GM12892 (cell line): Measurements from ENCODE around the gene C19orf85.
A peak's percentile ranks its signal among the peaks of the same experiment; 100 is the strongest.

Experiments
- DNase-seq: peaks from one replicate; pipeline ENCODE4 v3.0.0; 2011; ENCODE audit not compliant: insufficient read length
- FAIRE-seq: peaks from 2 replicates; lab custom pipeline; 2011; peaks lifted over from hg19 to GRCh38; lab: Jason Lieb, UNC
- POLR2A ChIP-seq: IDR thresholded peaks from 2 replicates; pipeline ENCODE4 v1.6.1; 2011; ENCODE audit warnings: low read depth, low read length, control low read depth
- POLR2AphosphoS5 ChIP-seq: IDR thresholded peaks from 2 replicates; pipeline ENCODE4 v1.6.1; 2011; ENCODE audit warnings: low read depth, low read length, control low read depth
- TAF1 ChIP-seq: IDR thresholded peaks from 2 replicates; pipeline ENCODE4 v1.6.1; 2011; ENCODE audit warnings: low read depth, mild to moderate bottlenecking, control low read depth, low read length, borderline replicate concordance

C19orf85 gene

DNA sequence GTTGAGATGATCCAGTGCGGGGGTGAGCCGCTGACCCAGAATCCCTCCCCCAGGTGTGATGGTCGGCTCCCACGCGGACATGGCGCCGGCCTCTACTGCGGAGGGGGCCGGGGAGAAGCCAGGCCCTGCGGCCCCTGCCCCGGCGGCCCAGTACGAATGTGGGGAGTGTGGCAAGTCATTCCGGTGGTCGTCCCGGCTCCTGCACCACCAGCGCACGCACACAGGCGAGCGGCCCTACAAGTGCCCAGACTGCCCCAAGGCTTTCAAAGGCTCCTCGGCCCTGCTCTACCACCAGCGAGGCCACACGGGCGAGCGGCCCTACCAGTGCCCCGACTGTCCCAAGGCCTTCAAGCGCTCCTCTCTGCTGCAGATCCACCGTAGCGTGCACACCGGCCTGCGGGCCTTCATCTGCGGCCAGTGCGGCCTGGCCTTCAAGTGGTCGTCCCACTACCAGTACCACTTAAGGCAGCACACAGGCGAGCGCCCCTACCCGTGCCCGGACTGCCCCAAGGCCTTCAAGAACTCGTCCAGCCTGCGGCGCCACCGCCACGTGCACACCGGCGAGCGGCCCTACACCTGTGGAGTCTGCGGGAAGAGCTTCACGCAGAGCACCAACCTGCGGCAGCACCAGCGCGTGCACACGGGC is 16.7 kb upstream of the C19orf85 start:
- FAIRE-seq (no peak), DNase-seq (no peak)
- TF ChIP-seq TAF1 (no peak), POLR2AphosphoS5 (no peak), POLR2A (no peak)

DNA sequence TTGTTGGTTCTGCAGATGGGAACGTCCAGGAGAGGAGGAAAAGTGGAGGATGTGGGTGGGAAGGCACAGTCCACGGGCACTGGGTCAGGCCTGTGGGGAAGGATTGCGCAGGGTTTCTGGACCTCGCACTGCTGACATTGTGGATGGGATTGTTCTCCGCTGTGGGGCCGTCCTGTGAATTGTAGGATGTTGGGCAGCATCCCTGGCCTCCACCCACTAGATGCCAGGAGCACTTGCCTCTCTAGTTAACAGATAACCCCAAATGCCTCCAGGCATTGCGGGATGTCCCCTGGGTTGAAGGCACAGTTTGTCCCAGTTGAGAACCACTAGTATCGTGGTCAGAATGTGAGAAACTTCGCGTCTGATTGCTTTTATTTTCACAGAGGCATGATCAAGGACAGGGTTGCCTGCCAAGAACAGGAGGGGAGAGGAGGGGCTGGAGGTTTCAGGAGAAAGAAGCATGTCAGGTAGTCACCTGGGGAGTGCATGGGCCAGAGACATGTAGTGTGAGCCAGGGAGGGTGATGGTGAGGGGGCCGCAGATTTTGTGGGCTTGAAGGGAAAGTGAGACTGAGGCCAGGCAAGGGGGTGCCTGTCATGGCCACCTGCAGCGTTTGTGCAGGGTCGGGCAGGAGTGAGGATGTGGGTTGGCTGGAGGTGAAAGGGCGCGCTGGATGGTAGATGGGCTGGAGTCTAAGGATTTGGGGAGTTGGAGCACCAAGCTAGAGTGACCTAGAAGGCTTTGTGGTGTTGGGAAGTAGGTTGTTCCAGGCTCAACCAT is 15.1 kb upstream of the C19orf85 start:
- no peak for FAIRE-seq
- TF ChIP-seq POLR2A (no peak), TAF1 (no peak), POLR2AphosphoS5 (no peak)
- DNase-seq: no peak

DNA sequence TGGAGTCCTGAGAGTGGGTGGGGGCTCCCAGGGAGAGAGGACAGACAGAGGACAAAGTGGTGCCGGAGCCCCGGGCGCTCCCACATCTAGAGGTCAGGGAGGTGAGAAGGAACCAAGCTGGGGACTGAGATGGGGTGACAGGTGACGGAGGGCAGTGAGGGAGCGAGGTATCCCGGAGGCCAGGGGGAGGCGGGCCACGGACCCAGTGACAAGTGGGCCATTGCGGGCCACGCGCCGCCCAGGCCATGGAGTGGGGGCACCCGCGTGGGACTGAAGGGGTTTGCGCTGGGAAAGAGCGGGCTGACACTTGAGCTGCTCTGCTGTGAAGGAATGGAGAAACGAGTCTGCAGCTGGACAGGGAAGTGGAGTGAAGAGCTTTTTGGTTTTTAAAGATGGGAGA is 14.5 kb upstream of the C19orf85 start:
- FAIRE-seq: no peak
- DNase-seq: no peak
- TF ChIP-seq POLR2A (no peak), POLR2AphosphoS5 (no peak), TAF1 (no peak)

DNA sequence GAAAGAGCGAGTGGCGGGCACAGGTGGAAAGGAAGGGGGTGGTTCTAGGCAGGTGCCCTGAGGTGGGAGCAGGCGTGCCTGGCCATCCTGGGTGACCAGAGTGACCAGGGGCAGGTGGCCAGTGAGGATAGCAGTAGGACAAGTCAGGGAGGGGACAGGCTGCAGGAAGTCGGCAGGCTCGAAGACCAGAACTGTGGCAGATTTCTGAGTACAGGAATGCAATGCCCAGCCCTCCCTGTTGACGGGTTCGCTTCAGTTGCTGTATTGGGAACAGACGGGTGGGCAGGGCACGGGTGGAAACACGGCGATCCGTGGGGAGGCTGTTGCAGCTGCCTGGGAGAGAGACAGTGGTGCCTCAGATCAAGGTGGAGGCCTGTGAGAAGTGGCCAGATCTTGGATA is 13.8 kb upstream of the C19orf85 start:
- FAIRE-seq (no peak), DNase-seq (no peak)
- TF ChIP-seq TAF1 (no peak), POLR2AphosphoS5 (no peak), POLR2A (no peak)

DNA sequence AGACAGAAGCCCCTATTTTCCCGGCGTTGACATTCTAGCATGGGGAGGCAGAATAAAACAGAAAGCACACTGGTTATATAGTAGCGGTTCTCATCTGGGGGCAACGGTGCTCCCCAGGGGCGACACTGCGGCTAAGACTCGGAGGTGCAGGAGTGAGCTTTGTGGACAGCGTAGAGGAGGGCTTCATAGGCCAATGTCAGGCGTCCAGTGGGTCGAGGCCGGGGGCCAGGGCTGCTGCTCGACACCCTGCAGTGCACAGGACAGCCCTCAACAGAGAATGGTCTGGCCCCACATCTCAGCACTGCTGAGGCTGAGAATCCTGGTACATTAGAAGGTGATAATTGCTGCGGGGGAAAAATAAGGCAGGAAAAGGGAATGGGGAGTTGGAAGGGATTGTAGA is 13.4 kb upstream of the C19orf85 start:
- FAIRE-seq (no peak), DNase-seq (no peak)
- TF ChIP-seq POLR2AphosphoS5 (no peak), TAF1 (no peak), POLR2A (no peak)

DNA sequence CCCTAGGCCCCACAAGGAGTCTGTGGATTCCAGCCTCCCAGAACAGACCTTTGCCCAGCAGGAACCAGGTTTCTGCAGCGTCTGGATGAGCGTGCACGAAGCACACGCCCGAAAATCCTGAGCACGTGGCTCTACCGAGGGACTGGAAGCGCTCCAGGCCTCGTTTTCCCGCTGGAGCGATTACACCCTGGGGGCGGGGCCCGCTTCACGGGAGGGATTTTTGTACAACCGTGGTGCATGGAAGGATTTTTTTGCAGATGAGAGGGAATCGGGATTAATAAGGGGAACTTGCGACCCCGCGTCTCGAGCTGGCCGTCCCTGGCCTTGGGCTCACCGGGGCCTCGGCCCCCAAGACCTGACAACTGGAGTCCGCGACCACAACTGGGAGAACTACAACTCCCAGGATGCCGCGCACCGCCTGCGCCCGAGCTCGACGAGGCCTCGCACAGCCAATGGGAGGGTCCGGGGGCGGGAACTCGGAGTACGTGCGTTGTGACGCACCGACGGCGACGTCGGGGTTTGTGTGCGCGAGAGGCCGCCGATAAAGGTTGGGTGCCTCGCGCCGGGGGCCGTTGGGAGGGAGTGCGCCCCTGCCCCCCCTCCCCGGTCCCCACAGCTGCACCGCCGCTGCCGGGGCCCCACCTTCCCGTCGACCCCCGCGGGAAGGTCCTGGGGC is 11.7 kb upstream of the C19orf85 start, which contains the start of gene ZNF628:
ZNF628 (plus strand) TSS at position 518 of the 676 bp plus-strand sequence. CDS start 3,294 bp downstream, outside the sequence.
- peak; percentile 93 for FAIRE-seq
- peak; percentile 100 for DNase-seq
- TF ChIP-seq POLR2AphosphoS5 (no peak), POLR2A (peak; percentile 48; the same call in 1 of the 2 replicates)

DNA sequence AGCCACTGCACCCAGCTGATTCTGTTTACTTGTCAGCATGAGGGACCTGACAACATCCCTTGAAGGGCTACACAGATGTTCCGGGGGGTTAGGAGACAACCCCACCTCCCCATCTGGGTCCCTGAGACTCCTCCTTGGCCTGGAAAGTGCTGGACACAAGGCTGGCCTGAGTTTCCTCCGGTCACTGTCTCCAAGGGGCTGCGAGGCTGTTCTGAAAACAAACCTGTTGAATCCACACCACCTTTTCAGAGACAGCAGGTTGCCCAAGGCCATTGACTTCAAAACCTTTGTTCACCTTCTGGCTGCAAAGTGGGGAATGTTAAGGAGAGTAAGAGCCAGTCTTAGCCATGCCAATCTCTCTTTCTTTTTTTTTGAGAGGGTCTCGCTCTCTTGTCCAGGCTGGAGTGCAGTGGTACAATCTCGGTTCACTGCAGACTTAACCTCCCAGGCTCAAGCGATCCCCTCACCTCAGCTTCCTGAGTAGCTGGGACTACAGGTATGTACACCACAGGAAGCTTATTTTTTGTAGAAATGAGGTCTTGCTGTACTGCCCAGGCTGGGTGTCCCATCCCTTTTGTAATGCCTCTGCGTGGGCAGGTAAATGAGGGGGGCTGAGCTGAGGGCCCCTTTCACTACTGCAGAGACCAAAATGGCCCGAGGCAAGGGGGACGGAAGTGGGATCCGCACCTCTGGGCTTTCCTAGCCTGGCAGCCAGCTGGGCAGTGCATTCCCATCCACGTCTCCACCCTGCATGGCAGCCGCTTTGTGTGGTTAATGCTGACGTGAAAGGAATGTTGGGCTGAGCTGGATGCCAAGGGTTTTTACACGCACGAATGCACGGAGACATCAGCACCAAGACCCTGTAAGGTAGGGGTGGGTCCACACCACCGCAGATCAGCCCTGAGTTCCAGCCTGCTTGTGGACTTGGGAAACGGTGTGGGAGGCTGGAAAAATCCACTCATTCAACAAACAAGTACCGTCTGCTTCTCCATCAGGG is 10.0 kb upstream of the C19orf85 start:
- no peak for FAIRE-seq
- TF ChIP-seq POLR2AphosphoS5 (no peak), POLR2A (no peak), TAF1 (no peak)
- no peak for DNase-seq

DNA sequence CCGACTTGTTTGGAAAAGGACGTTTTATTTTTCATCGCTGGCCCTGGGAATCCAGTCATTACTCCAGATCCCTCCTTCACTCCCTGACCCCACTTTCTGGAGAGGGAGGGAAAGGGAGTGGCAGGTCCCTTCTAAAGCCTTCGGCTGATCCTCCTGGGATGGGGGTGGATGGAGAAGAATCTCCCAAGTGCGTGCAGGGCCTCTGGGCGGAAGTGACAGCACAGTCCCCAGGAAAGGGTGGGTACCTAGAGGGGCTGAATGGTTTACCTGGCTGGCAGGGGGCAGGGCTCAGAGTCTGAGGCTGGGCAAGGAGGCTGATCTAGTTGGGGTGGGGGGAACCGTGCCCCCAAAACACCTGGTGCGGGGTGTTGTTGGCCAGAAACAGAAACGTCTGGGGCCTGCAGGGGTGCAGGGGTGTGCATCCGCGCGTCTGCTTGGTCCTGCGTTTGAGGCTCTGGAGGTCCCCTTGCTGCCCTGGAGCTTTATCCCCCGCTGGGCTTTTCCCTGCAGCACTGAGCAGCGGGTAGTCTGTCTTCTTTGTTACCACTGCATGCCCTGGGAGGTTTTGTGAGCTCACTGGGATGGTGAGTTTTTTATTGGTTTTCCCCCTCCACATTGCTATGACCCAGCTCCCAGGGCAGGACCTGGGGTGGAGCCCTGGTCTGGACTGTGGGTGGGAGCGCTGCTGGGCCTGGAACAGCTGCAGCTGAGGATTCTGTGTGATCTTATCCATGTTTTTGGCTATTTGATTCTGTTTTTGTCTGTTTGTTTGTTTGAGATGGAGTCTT is 8.9 kb upstream of the C19orf85 start:
- FAIRE-seq: no peak
- TF ChIP-seq POLR2AphosphoS5 (no peak), TAF1 (no peak), POLR2A (no peak)
- DNase-seq: no peak

DNA sequence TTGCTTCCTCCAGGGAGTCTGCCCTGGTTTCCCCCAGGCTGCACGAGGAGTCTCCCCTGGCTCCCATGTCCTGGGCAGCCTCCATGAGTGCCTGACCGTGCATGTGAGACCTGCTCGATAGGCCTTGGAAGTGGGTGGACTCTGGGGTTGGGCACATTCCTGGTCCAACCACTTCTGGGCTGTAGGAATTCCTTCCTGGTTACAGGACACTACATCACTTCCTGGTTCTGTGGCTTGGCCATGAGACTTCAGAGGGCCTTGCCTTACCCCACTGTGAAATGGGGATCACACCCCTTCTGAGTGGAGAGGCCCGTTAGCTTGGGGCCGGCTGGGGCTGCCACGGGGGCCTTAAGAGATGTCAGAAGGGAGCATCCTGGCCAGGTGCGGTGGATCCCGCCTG is 7.9 kb upstream of the C19orf85 start:
- FAIRE-seq (no peak), DNase-seq (no peak)
- TF ChIP-seq POLR2AphosphoS5: no peak
- TF ChIP-seq POLR2A: no peak
- TF ChIP-seq TAF1: no peak

DNA sequence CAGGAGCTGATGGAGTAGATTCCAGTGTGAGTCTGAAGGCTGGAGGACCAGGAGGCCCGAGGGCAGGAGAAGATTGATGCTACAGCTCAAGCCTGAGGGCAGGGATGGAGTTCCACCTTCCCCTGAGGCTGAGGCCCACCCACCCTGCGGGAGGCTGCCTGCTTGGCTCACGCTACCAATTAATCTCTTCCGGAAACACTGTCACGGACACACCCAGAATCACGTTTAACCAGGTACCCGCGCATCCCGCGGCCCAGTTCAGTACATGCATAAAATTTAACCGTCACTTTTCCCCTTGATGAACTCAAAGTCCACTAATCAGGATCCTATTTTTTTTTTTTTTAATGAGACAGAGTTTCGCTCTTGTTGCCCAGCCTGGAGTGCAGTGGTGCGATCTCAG is 6.7 kb upstream of the C19orf85 start:
- DNase-seq (no peak), FAIRE-seq (no peak)
- TF ChIP-seq TAF1 (no peak), POLR2A (no peak), POLR2AphosphoS5 (no peak)
